Kidney epithelial cell (primary cell): Measurements from ENCODE around the gene GPX3. TPM values are rescaled to one million over a fixed set of nuclear protein-coding genes. Genes with fewer than 3 reads are reported as not detected.

Experiments used
- DNase-seq: peaks from one replicate; pipeline ENCODE4 v3.0.0-alpha.2; 2010; ENCODE audit warnings: low read depth
- H3K27me3 ChIP-seq: 2 replicates; pipeline ENCODE4 v1.6.0; 2011; ENCODE audit warnings: low read length; ENCODE audit not compliant: control insufficient read depth, insufficient read depth
- H3K36me3 ChIP-seq: 2 replicates; pipeline ENCODE4 v1.5.1; 2011; ENCODE audit warnings: low read length; ENCODE audit not compliant: control insufficient read depth, insufficient read depth
- H3K4me3 ChIP-seq: 2 replicates; pipeline ENCODE4 v1.5.1; 2011; ENCODE audit warnings: low read depth, mild to moderate bottlenecking, control low read depth, low read length
- CTCF ChIP-seq: IDR thresholded peaks from 2 replicates; pipeline ENCODE4 v1.5.1; 2011; ENCODE audit warnings: mild to moderate bottlenecking, moderate library complexity, low read length, control low read depth, inconsistent platforms; ENCODE audit not compliant: insufficient read depth, poor library complexity, severe bottlenecking
- total RNA-seq: library from RNA; depleted of rRNA; stranded (reverse); fragments of >200 nt; gene quantifications from 2 replicates; pipeline ENCODE4 v1.2.3, GENCODE V29; 2015

GPX3 gene
- total RNA-seq, 1 donor from 2014 or later, result 6.3 TPM

- H3K36me3 ChIP-seq, result no peaks in the 10 kb centered on the region
- DNase-seq, result no peak
- H3K27me3 ChIP-seq, result no peaks in the 10 kb centered on the region
- TF ChIP-seq CTCF, result no peak
- H3K4me3 ChIP-seq, result no peak overlapping the region
These were observed 27.0 kb upstream of the GPX3 start for GRCh38 chr5:150993422-150993821.

GRCh38 chr5:150993826-150994412 lies 26.5 kb upstream of the GPX3 start:
- no peak for TF ChIP-seq CTCF
- no peak for DNase-seq
- Histone ChIP-seq H3K36me3 (no peaks in the 10 kb centered on the region), H3K4me3 (no peak overlapping the region), H3K27me3 (no peaks in the 10 kb centered on the region)

- Histone ChIP-seq H3K27me3 (no peaks in the 10 kb centered on the region), H3K4me3 (no peak overlapping the region), H3K36me3 (no peaks in the 10 kb centered on the region)
- no peak for TF ChIP-seq CTCF
- no peak for DNase-seq
These were observed 20.5 kb upstream of the GPX3 start for GRCh38 chr5:150999704-151000442.

GRCh38 chr5:151001436-151001835 lies 19.0 kb upstream of the GPX3 start:
- Histone ChIP-seq H3K27me3 (no peaks in the 10 kb centered on the region), H3K36me3 (no peaks in the 10 kb centered on the region), H3K4me3 (no peak overlapping the region)
- no peak for DNase-seq
- TF ChIP-seq CTCF, result no peak

GRCh38 chr5:151002250-151002649 lies 18.1 kb upstream of the GPX3 start:
- DNase-seq, result no peak
- peak; percentile 38 for TF ChIP-seq CTCF
- H3K36me3 ChIP-seq, result no peaks in the 10 kb centered on the region
- H3K27me3 ChIP-seq, result no peaks in the 10 kb centered on the region
- no peak overlapping the region for H3K4me3 ChIP-seq
